Body of pancreas (tissue), 4 donors: ENCODE results near the gene ZNG1E.
"Not testable (repeated sequence)": the region's sequence is repeated elsewhere in the genome, so short reads cannot be mapped to it uniquely, and the experiment has no call there.

ENCODE experiments used
- POLR2A ChIP-seq, 3 donors: fragments of 450-650 bp; IDR thresholded peaks; one replicate each; pipeline ENCODE4 v1.6.1; 2016; ENCODE audit warnings: antibody characterized with exemption in 3 of 3, mild to moderate bottlenecking in 2 of 3
- TF ChIP-seq, protein P1 (sequence below), 7 experiments: fragments of 450-650 bp in 4 of 7; fragments of 200-600 bp in 3 of 7; sonication (generic) in 3 of 7; IDR thresholded peaks; one replicate each; pipeline ENCODE4 v1.5.1; 2016 to 2019; ENCODE audit warnings: antibody characterized with exemption in 7 of 7

DNA sequence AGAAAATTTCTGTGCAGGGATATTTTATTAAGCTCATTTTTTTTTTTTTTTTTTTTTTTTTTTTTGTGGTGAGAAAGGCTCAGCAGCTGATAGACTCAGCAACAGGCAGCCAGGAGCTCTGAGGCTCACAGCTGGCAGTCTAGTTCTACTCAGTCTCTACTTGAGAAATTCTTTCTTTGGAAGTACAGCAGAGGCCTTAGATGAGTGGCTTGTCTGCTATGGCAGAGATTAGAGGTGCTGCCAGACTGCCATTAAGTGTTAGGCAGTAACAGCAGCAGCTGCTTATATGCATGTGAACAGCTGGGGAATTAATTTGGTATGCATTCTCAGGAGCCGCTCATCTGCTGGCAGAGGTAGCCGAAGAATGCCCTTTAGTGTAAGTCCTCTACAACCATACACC lies 27.8 kb downstream of the ZNG1E start:
- TF ChIP-seq, protein P1, sequence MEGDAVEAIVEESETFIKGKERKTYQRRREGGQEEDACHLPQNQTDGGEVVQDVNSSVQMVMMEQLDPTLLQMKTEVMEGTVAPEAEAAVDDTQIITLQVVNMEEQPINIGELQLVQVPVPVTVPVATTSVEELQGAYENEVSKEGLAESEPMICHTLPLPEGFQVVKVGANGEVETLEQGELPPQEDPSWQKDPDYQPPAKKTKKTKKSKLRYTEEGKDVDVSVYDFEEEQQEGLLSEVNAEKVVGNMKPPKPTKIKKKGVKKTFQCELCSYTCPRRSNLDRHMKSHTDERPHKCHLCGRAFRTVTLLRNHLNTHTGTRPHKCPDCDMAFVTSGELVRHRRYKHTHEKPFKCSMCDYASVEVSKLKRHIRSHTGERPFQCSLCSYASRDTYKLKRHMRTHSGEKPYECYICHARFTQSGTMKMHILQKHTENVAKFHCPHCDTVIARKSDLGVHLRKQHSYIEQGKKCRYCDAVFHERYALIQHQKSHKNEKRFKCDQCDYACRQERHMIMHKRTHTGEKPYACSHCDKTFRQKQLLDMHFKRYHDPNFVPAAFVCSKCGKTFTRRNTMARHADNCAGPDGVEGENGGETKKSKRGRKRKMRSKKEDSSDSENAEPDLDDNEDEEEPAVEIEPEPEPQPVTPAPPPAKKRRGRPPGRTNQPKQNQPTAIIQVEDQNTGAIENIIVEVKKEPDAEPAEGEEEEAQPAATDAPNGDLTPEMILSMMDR (IDR thresholded peaks at IDR 0.05) = not testable (repeated sequence)
- not testable (repeated sequence) for TF ChIP-seq POLR2A (IDR thresholded peaks at IDR 0.05)
